GM21526 (cell line): ENCODE measurements around the gene YTHDC2.

ENCODE experiments used
- ATAC-seq: cut with Tn5 transposase; IDR thresholded peaks from one replicate; pipeline ENCODE4 v1.9.1; 2021; ENCODE audit warnings: moderate library complexity; ENCODE audit not compliant: unreplicated experiment, low FRiP score

Gene YTHDC2

DNA sequence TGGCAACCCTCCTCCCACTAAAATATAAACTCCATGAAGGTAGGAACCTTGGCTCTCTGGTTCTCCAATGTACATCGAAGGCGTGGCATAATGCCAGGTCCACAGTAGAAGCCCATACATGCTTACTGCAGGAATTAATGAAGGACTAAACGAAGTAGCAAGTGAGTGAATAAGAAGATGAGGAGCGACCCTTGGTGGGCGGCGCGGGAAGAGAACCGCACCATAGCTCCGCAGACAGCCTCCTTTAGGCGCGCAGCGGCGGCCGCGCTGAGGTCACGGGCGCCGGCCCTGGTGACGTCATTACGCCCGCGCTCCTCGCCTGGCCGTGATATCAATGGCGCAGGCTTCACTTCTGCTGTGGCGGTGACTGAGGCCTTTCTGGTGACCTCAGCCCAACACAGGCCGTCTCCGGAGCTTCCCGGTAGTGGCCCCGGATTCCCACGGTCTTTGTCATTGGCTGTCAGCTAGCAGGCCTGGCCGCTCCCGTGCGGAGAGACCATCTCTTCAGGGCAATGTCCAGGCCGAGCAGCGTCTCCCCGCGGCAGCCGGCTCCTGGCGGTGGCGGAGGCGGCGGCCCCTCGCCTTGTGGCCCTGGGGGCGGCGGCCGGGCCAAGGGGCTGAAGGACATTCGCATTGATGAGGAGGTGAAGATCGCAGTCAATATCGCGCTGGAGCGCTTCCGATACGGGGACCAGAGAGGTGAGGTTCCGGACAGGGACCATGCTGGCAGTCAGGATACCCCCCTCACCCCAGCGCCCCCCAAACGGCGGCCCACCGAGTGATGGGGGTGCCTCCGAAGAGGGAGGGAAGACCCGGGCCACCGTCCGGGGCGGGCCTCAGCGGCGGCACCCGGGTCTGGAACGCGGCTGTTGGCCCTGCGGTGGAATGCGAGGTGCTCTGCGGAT lies at the start of gene YTHDC2:
TSS of gene YTHDC2 (plus strand) at position 311 of the 905 bp plus-strand sequence. CDS start at position 513, 202 bp downstream.
- ATAC-seq = peak; percentile 99

DNA sequence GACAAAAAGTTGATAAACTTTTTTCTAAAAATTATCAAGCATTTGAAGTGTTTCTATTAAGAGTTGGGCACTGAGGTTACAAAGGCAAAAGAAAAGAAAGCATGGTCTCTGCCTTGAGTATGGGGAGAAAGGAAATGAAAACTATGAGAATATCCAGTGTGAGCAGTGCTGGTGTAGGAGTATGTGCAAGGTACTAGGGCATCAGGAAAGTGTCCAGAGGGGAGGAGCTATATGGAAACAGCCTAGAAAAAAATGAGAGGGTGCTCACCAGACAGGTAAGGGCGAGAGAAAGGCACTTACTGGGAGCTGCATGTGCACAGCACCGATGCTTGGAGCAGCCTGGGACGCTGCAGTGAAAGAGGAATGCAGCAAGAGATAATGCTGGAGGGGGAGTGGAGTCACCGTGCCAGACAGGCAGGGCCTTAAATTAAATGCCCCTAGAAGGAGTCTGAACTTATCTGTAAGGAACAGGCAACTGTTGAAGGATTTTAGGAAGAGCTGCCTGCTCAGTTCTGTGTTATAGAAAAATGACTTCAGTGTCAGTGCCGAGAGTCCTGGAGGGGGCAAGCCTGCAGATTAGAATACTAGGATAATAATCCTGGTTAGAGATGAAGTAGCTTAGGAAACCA lies 39.3 kb upstream of the YTHDC2 start:
- no peak for ATAC-seq

DNA sequence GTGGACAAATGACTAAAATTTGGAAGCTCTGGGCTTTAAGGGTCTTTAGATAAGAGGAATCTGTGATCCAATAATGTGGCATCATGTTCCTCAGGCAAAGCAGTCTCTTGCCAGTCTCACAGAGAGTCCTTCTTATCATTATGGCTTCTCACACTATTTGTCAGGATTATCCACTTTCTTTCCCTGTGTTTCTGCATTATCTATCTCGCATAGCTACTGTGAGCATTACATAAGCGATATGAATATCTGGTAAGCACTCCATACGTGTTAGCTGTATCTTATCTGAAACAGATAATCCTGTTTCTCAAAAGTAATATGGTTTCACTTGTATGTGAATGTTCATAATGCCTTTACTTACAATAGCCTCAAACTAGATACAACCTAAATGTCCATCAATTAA lies 34.8 kb upstream of the YTHDC2 start:
- no peak for ATAC-seq

DNA sequence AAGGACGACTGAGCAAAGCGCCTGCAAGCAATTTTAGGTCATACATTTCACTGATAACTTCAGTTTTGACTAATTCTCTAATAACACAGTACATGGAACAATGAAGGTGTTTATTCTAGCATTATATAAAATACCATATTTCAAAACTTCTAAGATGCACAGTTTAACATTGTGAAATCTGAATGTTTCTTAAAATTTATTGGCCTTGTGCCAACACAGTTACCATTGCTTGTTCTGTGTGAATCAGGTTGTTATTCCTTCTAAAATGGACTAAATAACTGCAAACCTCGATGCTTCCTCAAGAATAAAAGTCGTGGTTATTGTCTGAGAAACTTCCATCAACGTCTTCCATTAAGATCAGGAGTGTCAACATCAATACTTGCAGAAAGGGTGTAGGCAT lies 33.3 kb upstream of the YTHDC2 start:
- no peak for ATAC-seq

DNA sequence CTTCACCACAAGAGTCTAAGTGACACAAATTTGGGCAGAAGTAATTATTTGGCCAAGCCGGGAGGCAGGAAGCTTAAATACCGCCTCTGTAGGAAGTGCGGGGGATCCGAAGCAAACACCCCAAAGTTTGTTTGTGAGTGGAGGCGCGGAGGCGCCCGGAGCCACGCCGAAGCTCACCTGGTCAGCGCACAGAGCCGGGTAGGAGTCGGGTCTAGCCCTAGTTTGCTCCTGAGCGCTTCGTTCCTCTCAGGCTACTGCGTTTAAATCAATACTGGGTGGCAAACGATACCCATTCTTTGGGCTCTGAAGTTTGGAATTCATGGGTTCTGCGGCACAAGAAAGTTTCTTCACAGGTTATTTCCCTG lies 26.1 kb upstream of the YTHDC2 start:
- no peak for ATAC-seq

DNA sequence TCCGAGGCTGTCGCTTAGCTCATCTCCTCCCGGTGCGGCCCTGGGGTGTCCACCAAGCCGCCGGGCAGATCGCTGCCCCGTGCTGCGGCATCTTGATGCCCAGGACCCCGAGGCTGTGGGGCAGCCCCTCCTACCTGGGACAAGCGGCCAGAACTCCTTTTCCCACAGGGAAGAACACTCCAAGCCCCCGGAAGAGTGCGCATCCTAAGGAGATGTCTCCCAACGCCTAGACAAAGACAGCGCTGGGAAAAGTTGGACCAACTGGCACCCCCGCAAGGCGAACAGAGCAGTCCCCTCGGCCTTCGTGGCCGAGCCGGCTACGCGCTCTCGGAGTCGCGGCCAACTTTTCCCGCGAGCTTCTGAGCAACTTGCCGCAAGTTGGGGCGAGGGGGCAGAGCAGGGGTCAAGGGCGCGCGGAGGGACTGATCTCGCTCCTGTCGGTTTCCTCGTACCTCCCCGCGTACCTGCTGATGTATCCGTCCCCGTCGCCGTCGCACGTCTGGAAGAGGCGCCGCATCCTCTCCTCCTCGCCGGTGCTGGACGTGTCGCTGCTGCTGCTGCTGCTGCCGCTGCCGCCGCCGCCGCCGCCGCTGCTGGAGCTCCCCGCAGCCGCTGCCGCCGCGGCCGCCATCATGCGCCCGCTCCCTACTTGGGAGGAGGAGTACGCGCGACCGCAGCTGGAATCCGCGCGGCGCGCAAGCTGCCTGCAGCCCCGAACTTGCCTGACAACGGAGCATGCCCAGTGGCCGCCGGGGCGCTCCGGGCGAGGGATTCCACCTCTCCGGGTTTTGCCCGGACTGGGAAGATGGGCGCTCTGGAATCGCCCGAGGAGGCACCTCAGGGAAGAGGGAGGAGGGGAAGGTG lies 25.5 kb upstream of the YTHDC2 start, which contains the start of gene MCC:
TSS of gene MCC (minus strand) at position 673 of the 864 bp plus-strand sequence.
- no peak for ATAC-seq

DNA sequence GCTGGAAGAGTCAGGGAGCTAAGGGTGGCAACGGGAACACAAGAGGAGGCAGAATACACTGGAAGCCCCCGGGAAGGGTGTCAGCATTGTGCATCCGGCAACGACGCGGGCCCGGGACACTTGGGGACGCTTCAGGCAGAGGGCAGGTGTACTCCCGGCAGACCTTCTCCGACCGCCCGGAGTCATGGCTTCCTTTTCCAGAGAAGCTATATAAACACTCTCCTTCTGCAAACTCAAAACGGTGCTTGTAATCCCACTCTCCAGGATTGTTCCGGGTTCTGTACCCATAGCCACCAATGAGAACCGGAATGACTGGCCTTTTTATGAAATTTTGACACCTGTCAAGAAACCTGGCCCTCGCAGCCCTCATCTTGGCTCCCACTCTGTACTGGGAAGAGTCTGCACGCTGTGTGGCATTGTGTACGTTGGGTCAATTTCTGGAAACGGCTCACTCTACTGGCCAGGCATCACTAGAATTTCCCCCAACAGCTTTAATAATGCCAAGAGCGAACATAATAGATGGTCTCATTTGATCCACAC lies 24.8 kb upstream of the YTHDC2 start:
- ATAC-seq = no peak

DNA sequence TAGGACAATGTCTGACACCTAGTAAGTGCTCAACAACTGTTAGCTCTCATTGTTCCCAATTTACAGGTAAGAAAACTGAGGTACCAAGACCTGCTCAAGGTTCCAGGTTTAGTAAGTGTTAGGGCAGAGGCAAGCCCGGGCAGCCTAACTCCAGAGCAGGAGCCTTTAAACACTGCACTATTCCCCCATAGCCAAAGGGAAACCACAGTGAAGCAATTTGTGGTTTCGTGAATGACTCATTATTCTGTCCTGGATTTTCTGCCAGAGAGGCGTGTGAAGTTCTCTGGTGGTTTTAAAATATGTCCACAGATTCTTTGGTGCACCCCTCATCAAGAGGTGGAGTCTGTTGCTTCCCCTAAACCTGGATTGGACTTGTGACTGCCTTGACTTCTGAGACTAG lies 24.2 kb upstream of the YTHDC2 start:
- ATAC-seq = no peak

DNA sequence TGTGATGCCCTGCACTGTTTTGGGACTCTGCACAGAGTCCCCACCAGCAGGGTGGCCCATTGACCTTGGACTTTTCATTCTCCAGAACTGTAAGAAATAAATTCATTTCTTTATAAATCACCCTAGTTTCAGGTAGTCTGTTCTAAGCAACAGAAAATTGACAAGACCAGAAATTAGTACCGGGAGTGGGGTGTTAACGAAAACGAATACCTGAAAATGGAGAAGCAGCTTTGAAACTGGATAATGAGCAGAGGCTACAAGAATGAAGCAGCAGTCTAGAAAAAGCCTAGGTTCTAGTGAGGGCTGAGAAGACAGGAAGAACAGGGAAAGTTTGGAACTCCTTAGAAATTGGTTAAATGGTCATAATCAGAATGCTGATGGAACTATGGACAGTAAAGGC lies 23.2 kb upstream of the YTHDC2 start:
- no peak for ATAC-seq

DNA sequence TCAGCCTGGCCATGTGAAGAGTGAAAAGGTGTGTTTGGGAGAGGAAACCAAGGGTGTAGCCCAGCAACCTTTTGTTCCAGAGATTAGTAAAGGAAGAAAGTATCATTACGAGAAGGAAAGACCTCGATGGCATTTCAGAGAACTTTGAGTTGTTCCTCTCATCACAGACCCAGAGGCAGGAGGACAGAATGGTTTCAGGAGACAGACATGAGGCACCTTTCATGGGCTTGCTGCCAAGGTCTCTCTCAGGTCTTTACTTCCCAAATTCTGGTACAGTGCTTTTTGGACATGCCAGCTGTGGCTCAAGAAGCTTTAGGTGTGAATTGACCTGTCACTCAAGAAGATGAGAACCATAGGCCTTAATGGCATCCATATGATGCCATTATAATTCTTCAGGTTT lies 22.5 kb upstream of the YTHDC2 start:
- ATAC-seq = no peak

DNA sequence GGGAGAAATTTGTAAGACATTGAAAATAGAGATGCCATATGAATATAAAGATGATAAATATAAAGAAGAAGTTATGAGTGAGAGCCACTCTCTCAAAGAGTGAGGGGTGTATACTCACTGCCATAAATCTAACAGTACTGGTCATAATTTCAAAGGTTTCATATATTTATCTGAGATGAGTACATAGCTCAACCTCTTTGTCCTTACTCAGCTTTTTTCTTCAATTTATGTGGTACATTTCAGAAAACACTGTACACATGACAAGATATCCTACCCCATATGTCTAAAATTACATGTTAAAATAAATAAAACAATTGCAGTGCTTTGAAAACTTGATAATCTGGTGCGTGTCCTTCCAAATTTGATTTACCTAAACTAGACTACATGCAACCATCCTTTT lies 20.0 kb upstream of the YTHDC2 start:
- ATAC-seq = no peak

DNA sequence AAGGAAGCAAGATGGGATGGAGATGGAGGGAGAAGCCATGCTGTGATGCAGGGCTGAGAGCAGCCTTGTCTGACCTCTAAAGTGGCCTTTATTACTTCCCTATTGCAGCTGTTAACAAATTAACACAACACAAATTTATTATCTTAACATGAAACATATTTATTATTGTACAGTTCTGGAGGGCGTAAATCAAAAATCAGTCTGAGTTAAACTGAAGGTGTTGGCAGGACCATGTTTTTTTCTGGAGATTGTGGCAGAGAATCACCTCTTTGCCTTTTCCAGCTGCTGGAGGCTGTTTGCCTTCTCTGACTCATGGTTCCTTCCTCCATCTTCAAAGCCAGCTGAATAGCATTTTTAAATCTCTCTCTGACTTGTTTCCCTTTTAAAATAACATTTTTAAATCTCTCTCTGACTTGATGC lies 18.1 kb upstream of the YTHDC2 start:
- no peak for ATAC-seq

DNA sequence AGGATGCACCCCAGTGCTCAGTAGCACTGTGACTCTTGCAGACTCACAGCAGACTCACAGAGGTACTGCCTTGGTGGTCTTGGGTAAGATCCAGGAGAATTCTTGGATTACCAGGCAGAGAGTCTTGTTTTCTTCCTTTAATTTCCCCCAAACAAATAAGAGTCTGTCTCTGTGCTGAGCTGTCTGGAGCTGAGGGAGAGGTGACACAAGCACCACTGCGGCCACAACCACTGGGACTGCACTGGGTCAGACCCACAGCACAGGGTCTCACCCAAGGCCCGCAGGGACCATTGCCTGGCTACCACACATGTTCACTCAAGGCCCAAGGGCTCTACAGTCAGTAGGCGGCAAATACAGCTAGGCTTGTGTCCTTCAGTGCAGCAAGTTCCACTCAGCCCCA lies 11.4 kb upstream of the YTHDC2 start:
- ATAC-seq = no peak

DNA sequence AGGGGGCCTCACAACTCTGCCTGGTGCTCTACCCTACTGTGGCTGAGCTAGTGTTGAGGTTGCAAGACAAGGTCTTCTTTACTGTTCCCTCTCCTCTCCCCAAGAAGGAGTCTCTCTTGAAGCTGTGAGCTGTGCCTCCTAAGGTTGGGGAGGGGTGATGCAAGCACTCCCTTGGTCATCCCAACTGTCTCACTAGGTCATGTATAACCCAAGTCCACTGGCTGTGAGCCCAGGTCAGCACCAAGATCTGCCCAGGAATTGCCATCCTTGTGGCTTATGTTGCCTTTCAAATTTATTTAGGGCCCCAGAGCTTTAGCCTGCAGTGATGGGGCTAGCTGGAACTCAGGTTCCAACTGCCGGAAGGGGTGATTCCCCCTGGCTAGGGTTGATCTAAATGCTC lies 10.3 kb upstream of the YTHDC2 start:
- no peak for ATAC-seq

DNA sequence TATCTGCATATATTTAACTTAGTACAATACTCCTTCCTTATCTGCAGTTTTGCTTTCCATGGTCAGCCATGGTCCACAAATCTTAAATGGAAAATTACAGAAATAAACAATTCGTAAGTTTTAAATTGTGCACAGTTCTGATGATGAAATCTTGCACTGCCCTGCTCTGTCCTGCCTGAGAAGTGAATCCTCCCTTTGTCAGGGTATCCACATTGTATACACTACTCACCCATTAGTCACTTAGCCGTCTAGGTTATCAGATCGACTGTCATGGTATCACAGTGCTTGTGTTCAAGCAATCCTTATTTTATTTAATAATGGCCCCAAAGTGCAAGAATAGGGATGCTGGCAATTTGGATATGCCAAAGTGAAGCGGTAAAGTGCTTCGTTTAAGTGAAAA lies 8.3 kb upstream of the YTHDC2 start:
- no peak for ATAC-seq

DNA sequence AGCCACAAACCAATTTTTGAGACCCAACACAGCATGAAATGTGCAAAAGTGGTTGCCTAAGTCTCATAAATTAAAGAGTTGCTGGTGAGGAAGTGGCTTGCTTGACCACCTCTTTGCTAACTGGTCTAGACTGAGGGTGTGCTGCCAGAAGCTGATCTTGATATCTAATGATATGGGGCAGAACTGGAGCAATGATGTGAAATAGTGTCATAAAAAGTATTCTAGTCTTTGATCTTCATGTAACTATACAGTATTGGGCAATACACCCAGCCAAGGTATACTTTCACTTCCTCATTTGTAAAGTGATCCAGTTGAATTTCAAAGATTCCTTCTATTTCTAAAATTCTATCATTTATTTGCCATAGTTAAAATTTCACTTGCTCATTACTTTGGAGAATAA lies 5.9 kb upstream of the YTHDC2 start:
- no peak for ATAC-seq

DNA sequence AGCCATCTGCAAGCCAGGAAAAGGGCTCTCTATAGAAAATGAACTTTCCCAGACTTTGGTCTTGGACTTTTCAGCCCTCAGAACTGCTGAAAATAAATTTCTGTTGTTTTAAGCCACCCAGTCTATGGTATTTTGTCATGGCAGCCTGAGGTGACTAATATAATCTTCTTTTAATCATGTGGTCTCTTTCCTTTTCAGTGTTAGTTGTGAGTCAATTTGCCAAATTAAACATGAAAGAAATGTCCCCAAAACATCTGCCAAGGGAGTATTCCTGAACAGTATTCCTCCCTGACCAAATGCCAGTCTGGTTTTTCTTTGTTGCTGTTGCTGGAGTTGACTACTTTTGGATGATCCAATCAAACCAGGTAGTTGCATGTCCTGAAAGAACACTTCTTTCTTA lies 4.7 kb upstream of the YTHDC2 start:
- no peak for ATAC-seq

DNA sequence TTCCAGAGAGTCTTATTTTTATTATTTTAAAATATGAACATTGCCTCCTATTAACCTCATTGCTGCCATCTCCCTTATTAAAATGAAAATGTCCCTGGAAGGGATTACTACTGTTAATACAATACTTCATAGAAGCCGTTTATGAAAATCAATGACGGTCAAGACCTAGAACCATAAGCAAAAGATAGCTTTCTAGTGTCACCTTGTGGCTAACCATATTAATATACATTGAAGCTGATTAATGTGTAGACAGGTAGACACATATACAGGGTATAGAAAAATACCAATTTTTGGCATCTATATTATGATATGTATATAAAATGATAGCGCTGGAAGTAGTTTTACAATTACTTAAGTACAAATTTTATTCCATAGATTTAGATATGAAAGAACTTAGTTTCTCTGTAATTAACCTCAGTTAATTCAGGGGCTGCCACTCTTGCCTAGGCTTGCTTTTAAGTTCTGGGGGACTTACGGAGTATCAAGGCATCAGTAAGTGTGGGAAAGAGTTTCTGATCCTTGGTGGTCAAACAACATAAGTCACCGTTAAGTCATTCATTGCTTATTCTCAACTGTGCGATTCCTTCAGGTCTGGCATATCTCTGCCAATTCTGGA lies 2.5 kb upstream of the YTHDC2 start:
- peak; percentile 25 for ATAC-seq

DNA sequence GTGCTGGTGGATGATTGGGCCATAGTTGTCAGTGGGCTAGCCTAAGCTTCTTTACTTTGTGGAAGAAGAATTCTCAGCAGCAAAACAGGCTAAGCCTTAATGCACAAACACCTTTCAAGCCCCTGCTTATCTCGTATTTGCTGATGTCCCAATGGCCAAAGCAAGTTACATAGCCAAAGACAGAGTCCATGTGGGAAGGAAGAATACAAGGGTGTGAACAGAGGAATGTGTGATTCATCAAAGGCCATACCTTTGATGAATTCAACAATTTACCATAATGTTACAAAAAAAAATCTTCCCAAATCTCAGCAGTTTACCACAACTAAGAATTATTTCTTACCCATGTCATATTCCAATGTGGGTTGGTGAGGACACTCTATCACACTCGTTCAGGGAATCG lies 1.2 kb upstream of the YTHDC2 start:
- no peak for ATAC-seq

DNA sequence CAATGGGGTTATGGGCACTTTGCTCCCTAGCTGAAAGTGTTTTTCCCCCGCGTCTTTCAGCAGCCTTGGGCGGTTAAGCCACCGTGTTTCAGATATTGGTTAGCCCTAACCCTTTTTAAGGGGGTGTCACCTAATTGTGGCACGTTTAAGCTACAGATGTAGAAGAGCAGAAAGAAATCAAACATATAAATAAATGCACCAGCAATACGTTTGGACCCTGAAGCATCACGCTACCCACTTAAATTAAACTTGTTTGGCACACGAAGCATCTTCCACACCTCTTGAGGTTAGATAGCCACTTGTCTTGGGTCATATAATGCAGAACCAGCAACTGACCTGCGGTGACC lies 768 bp downstream of the YTHDC2 start:
- ATAC-seq = no peak

DNA sequence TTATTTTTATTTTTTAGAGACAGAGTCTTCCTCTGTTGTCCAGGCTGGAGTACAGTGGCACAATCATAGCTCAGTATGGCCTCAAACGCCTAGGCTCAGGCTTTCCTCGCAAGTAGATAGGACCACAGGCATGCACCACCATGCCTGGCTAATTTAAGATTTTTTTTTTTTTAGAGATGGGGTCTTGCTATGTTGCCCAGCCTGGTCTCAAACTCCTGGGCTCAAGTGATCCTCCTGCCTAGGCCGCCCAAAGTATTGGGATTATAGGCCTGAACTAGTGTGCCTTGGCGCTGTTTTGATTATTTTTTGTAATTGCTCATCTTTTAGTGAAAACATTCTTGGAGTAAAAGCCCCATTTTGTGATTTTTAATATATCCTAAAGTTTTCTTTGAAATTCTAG lies 5.4 kb downstream of the YTHDC2 start:
- ATAC-seq = no peak
